Osteoblast (primary cell): ENCODE results near the gene PHTF1. TPM values are rescaled to one million over a fixed set of nuclear protein-coding genes. Genes with fewer than 3 reads are reported as not detected.

Experiments used
- DNase-seq: peaks from one replicate; pipeline ENCODE4 v3.0.0; 2011; ENCODE audit warnings: low spot score, mixed read lengths; ENCODE audit not compliant: insufficient read length; ENCODE audit errors: missing footprints
- H2AFZ ChIP-seq: 2 replicates; pipeline ENCODE4 v1.6.0; 2011; ENCODE audit warnings: mild to moderate bottlenecking, low read length
- H3K27ac ChIP-seq: 2 replicates; pipeline ENCODE4 v1.5.1; 2011; ENCODE audit warnings: mild to moderate bottlenecking, low read depth, low read length, moderate library complexity
- H3K27me3 ChIP-seq: 2 replicates; pipeline ENCODE4 v1.6.0; 2012; ENCODE audit warnings: mild to moderate bottlenecking, control low read depth, inconsistent platforms, low read length, moderate library complexity; ENCODE audit not compliant: insufficient read depth
- H3K36me3 ChIP-seq: 2 replicates; pipeline ENCODE4 v1.5.1; 2011; ENCODE audit warnings: mild to moderate bottlenecking, low read length, control low read depth, moderate library complexity; ENCODE audit not compliant: insufficient read depth
- H3K4me1 ChIP-seq: 2 replicates; pipeline ENCODE4 v1.5.1; 2011; ENCODE audit warnings: mild to moderate bottlenecking, low read length, control low read depth, moderate library complexity; ENCODE audit not compliant: insufficient read depth
- H3K4me2 ChIP-seq: 2 replicates; pipeline ENCODE4 v1.6.0; 2011; ENCODE audit warnings: mild to moderate bottlenecking, low read length; ENCODE audit not compliant: insufficient read depth
- H3K4me3 ChIP-seq: fragments of 200-600 bp; sonication (generic); 3 replicates; pipeline ENCODE4 v1.5.1; 2012; ENCODE audit warnings: mild to moderate bottlenecking, low read length, inconsistent platforms; ENCODE audit not compliant: insufficient read depth
- H3K79me2 ChIP-seq: 2 replicates; pipeline ENCODE4 v1.6.0; 2012; ENCODE audit warnings: mild to moderate bottlenecking, low read length, control low read depth, inconsistent platforms; ENCODE audit not compliant: insufficient read depth
- H3K9me3 ChIP-seq: 2 replicates; pipeline ENCODE4 v1.5.1; 2011; ENCODE audit warnings: low read depth, low read length, control low read depth
- H4K20me1 ChIP-seq: 2 replicates; pipeline ENCODE4 v1.6.0; 2012; ENCODE audit warnings: mild to moderate bottlenecking, low read length, control low read depth; ENCODE audit not compliant: insufficient read depth
- total RNA-seq: library from RNA; depleted of rRNA; stranded (reverse); fragments of >200 nt; gene quantifications from 2 replicates; pipeline ENCODE4 v1.2.3, GENCODE V29; 2012
- TF ChIP-seq, protein P1 (sequence below): IDR thresholded peaks from 2 replicates; pipeline ENCODE4 v1.5.1; 2011; ENCODE audit warnings: mild to moderate bottlenecking, low read depth, low read length, moderate library complexity; ENCODE audit errors: extremely low read depth

PHTF1 gene
- total RNA-seq, 1 donor, result 41.6 TPM

DNA sequence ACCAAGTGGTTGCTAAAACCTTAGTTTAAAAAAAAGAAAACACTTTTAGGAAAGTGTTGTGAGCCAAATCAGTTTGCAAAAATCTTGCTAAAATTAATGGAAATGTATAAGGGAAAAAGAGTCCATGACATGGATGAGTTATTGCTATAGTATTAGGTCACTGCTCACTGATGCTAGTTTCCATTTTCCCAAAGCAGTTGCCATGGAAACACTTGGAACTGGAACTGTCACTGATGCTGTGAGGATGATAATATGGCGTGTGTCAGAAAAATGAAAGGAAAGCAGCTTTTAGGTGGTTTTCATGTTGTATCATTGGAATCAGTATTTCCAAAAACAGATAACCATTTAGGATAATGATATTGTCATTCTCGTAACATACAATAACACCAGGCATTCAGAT lies 104.4 kb downstream of the PHTF1 start:
- Histone ChIP-seq H4K20me1 (no peaks in the 10 kb centered on the region), H3K36me3 (no peaks in the 10 kb centered on the region), H3K4me3 (no peak overlapping the region), H3K27ac (no peak overlapping the region), H2AFZ (no peak overlapping the region), H3K4me1 (no peaks in the 10 kb centered on the region), H3K4me2 (no peak overlapping the region), H3K27me3 (no peaks in the 10 kb centered on the region), H3K9me3 (no peaks in the 10 kb centered on the region), H3K79me2 (no peaks in the 10 kb centered on the region)
- no peak for DNase-seq
- TF ChIP-seq, protein P1, sequence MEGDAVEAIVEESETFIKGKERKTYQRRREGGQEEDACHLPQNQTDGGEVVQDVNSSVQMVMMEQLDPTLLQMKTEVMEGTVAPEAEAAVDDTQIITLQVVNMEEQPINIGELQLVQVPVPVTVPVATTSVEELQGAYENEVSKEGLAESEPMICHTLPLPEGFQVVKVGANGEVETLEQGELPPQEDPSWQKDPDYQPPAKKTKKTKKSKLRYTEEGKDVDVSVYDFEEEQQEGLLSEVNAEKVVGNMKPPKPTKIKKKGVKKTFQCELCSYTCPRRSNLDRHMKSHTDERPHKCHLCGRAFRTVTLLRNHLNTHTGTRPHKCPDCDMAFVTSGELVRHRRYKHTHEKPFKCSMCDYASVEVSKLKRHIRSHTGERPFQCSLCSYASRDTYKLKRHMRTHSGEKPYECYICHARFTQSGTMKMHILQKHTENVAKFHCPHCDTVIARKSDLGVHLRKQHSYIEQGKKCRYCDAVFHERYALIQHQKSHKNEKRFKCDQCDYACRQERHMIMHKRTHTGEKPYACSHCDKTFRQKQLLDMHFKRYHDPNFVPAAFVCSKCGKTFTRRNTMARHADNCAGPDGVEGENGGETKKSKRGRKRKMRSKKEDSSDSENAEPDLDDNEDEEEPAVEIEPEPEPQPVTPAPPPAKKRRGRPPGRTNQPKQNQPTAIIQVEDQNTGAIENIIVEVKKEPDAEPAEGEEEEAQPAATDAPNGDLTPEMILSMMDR, result no peak

DNA sequence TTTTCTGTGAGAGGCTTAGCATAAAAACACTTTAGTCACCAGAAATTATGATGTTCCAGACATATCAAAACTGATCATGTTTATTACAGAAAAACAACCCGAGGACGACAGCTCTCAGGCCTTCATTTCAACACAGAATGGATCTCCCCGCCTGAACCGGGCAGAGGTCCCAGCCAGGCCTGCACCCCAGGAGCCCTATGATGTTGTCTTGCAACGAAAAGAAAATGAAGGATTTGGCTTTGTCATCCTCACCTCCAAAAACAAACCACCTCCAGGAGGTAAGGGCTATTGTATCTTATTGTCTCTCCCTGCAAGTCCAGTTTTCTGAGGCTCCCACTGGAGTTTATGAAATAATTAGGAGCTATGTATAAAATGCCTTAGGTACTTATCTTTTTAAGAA lies 105.5 kb downstream of the PHTF1 start:
- Histone ChIP-seq H3K36me3 (no peaks in the 10 kb centered on the region), H3K9me3 (no peaks in the 10 kb centered on the region), H3K4me2 (no peak overlapping the region), H2AFZ (no peak overlapping the region), H3K27me3 (no peaks in the 10 kb centered on the region), H3K27ac (no peak overlapping the region), H3K4me1 (no peaks in the 10 kb centered on the region), H4K20me1 (no peaks in the 10 kb centered on the region), H3K79me2 (no peaks in the 10 kb centered on the region), H3K4me3 (no peak overlapping the region)
- TF ChIP-seq, protein P1, result no peak
- no peak for DNase-seq

DNA sequence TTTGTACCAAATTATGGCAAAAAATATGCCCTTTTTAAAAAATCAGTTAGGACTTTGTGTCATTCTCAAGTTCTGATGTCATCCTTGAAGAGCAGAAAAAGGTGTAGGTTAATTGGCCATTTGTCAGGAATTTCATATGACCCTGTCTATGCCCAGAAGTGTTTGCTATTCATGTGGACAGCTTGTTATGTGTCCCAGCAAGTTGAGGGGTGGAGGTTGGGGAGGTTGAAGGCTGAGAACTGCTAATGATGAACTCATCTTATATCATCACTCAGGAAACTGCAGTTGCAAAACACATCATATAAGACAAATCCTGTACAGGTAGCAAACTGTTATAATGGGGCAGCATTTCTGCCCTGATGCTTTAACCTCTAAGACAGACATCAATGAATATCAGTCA lies 106.5 kb downstream of the PHTF1 start:
- H3K27ac ChIP-seq, result no peak overlapping the region
- no peaks in the 10 kb centered on the region for H4K20me1 ChIP-seq
- no peak overlapping the region for H2AFZ ChIP-seq
- TF ChIP-seq, protein P1, result no peak
- no peaks in the 10 kb centered on the region for H3K36me3 ChIP-seq
- H3K4me3 ChIP-seq, result no peak overlapping the region
- no peaks in the 10 kb centered on the region for H3K9me3 ChIP-seq
- H3K27me3 ChIP-seq, result no peaks in the 10 kb centered on the region
- no peak for DNase-seq
- no peak overlapping the region for H3K4me2 ChIP-seq
- H3K79me2 ChIP-seq, result no peaks in the 10 kb centered on the region
- no peaks in the 10 kb centered on the region for H3K4me1 ChIP-seq

DNA sequence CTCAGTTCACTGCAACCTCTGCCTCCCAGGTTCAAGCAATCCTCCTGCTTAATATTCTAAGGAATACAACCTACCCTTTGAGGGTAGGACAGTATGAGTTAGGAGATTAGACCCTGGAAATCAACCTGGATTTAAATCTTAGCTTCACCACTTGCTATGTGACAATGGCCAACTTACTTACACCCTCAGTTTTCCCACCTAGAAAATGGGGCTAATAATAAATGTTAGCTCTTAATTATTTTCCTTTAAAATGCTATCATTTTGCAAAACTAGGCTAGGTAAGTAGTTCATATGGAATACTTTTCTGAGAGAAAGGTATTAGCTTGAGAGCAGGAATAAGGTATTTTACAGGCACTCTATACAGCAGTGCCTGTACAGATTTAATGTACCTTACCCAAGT lies 110.8 kb downstream of the PHTF1 start:
- H3K27me3 ChIP-seq, result no peaks in the 10 kb centered on the region
- H3K4me3 ChIP-seq, result no peak overlapping the region
- no peak overlapping the region for H3K4me2 ChIP-seq
- no peaks in the 10 kb centered on the region for H3K79me2 ChIP-seq
- TF ChIP-seq, protein P1, result no peak
- peaks cover 7% of the 10 kb centered on the region for H3K4me1 ChIP-seq
- no peak for DNase-seq
- no peaks in the 10 kb centered on the region for H3K9me3 ChIP-seq
- H4K20me1 ChIP-seq, result no peaks in the 10 kb centered on the region
- H2AFZ ChIP-seq, result no peak overlapping the region
- H3K36me3 ChIP-seq, result no peaks in the 10 kb centered on the region
- H3K27ac ChIP-seq, result no peak overlapping the region
